GM18520 (cell line): Measurements from ENCODE around the gene FURIN.
"Not testable (repeated sequence)": the region's sequence is repeated elsewhere in the genome, so short reads cannot be mapped to it uniquely, and the experiment has no call there.

Source experiments
- ATAC-seq: cut with Tn5 transposase; IDR thresholded peaks from one replicate; pipeline ENCODE4 v1.9.1; 2021; ENCODE audit not compliant: unreplicated experiment

Gene FURIN

GRCh38 chr15:90901175-90902039 lies 33.0 kb downstream of the FURIN start:
- no peak for ATAC-seq

GRCh38 chr15:90902040-90902839 lies 33.9 kb downstream of the FURIN start:
- peak; percentile 62 for ATAC-seq

GRCh38 chr15:90902840-90903732 lies 34.7 kb downstream of the FURIN start, which contains the start of gene MAN2A2:
Gene MAN2A2 (plus strand): TSS chr15:90903302. CDS start chr15:90904208, 906 bp downstream.
- peak; percentile 27 for ATAC-seq

GRCh38 chr15:90903733-90904536 lies 35.5 kb downstream of the FURIN start:
- ATAC-seq, result no peak

GRCh38 chr15:90904746-90905145 lies 36.4 kb downstream of the FURIN start:
- ATAC-seq, result no peak

- ATAC-seq, result no peak
These were observed 37.2 kb downstream of the FURIN start for GRCh38 chr15:90905306-90906180.

GRCh38 chr15:90906181-90906849 lies 37.9 kb downstream of the FURIN start:
- ATAC-seq, result no peak

GRCh38 chr15:90907051-90907660 lies 38.8 kb downstream of the FURIN start:
- ATAC-seq, result no peak

- no peak for ATAC-seq
These were observed 39.6 kb downstream of the FURIN start for GRCh38 chr15:90907838-90908507.

GRCh38 chr15:90909449-90909848 lies 41.1 kb downstream of the FURIN start:
- ATAC-seq, result not testable (repeated sequence)

GRCh38 chr15:90909976-90910375 lies 41.6 kb downstream of the FURIN start:
- no peak for ATAC-seq

GRCh38 chr15:90910441-90911301 lies 42.3 kb downstream of the FURIN start:
- no peak for ATAC-seq

GRCh38 chr15:90911302-90911623 lies 42.9 kb downstream of the FURIN start:
- ATAC-seq, result no peak

GRCh38 chr15:90911906-90912769 lies 43.8 kb downstream of the FURIN start:
- no peak for ATAC-seq

GRCh38 chr15:90912770-90913075 lies 44.3 kb downstream of the FURIN start:
- no peak for ATAC-seq

GRCh38 chr15:90913398-90913944 lies 45.1 kb downstream of the FURIN start:
- ATAC-seq, result no peak
